Measurements from ENCODE around the gene TNIK.
"Not testable (repeated sequence)": the region's sequence is repeated elsewhere in the genome, so short reads cannot be mapped to it uniquely, and the experiment has no call there.

The TNIK gene

GRCh38 chr3:171248426-171249111 is 211.6 kb downstream of the TNIK start:
- no peak for DNase-seq

- DNase-seq, result no peak
Observed at GRCh38 chr3:171245796-171246765, 214.1 kb downstream of the TNIK start.

- no peak for DNase-seq
Observed at GRCh38 chr3:171242951-171243350, 217.3 kb downstream of the TNIK start.

GRCh38 chr3:171242170-171242569 is 218.0 kb downstream of the TNIK start:
- DNase-seq, result no peak

GRCh38 chr3:171241655-171242054 is 218.6 kb downstream of the TNIK start:
- not testable (repeated sequence) for DNase-seq

- no peak for DNase-seq
Observed at GRCh38 chr3:171240504-171240835, 219.7 kb downstream of the TNIK start.

GRCh38 chr3:171239757-171240503 is 220.3 kb downstream of the TNIK start:
- DNase-seq, result peak; percentile 10

- DNase-seq, result no peak
Observed at GRCh38 chr3:171237009-171237385, 223.2 kb downstream of the TNIK start.

- DNase-seq, result no peak
Observed at GRCh38 chr3:171236265-171237008, 223.8 kb downstream of the TNIK start.

GRCh38 chr3:171234298-171235010 is 225.8 kb downstream of the TNIK start:
- DNase-seq, result no peak

- DNase-seq, result no peak
Observed at GRCh38 chr3:171231361-171231760, 228.8 kb downstream of the TNIK start.

GRCh38 chr3:171230865-171231264 is 229.3 kb downstream of the TNIK start:
- no peak for DNase-seq

GRCh38 chr3:171229173-171229572 is 231.0 kb downstream of the TNIK start:
- DNase-seq, result no peak

- no peak for DNase-seq
Observed at GRCh38 chr3:171228240-171228639, 232.0 kb downstream of the TNIK start.

GRCh38 chr3:171227828-171228227 is 232.4 kb downstream of the TNIK start:
- DNase-seq, result no peak

GRCh38 chr3:171227359-171227758 is 232.8 kb downstream of the TNIK start:
- no peak for DNase-seq

- no peak for DNase-seq
Observed at GRCh38 chr3:171226794-171227193, 233.4 kb downstream of the TNIK start.

GRCh38 chr3:171225708-171226107 is 234.5 kb downstream of the TNIK start:
- no peak for DNase-seq

- DNase-seq, result peak; percentile 21
Observed at GRCh38 chr3:171225165-171225564, 235.0 kb downstream of the TNIK start.

GRCh38 chr3:171223396-171223795 is 236.8 kb downstream of the TNIK start:
- DNase-seq, result no peak

GRCh38 chr3:171222995-171223394 is 237.2 kb downstream of the TNIK start:
- DNase-seq, result no peak

GRCh38 chr3:171221597-171221996 is 238.6 kb downstream of the TNIK start:
- no peak for DNase-seq

Measured in NCI-H1436 treated with DMSO at 0.1 percent for 48 hours (cell line).